Right lobe of liver (tissue), 4 donors: ENCODE measurements around the gene UBQLN1.

Experiments
- POLR2A ChIP-seq: fragments of 450-650 bp; IDR thresholded peaks from one replicate; pipeline ENCODE4 v1.6.1; 2017; ENCODE audit warnings: antibody characterized with exemption, mild to moderate bottlenecking
- TF ChIP-seq, protein P1 (sequence below), 4 donors: fragments of 200-600 bp in 3 of 4; fragments of 450-650 bp in 1 of 4; IDR thresholded peaks; one replicate each; pipeline versions ENCODE4 v1.5.1 to v1.8.0; 2016 to 2022; ENCODE audit warnings: antibody characterized with exemption in 4 of 4, mild to moderate bottlenecking in 2 of 4
- donor health status: DM: no; HTN: no; CAD: no.
- donor health status: DM: no; HTN: no; CAD: no.
- donor health status: DM: no; HTN: yes; CAD: no.

DNA sequence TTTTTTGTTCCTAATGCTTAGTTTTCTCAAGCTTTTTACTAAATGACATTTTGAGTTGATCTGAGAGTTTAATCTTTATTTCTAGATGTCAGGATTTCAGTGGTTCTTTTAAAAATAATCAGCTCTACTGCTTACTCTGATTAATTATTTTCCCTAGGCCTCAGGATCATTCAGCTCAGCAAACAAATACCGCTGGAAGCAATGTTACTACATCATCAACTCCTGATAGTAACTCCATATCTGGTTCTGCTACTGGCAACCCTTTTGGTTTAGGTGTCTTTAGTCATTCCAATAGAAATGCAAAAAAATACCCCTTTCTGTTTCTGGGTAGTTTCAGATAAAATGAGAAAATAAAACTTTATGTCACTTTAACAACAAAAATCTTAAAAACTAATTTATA lies 90.5 kb downstream of the UBQLN1 start:
- TF ChIP-seq, protein P1, sequence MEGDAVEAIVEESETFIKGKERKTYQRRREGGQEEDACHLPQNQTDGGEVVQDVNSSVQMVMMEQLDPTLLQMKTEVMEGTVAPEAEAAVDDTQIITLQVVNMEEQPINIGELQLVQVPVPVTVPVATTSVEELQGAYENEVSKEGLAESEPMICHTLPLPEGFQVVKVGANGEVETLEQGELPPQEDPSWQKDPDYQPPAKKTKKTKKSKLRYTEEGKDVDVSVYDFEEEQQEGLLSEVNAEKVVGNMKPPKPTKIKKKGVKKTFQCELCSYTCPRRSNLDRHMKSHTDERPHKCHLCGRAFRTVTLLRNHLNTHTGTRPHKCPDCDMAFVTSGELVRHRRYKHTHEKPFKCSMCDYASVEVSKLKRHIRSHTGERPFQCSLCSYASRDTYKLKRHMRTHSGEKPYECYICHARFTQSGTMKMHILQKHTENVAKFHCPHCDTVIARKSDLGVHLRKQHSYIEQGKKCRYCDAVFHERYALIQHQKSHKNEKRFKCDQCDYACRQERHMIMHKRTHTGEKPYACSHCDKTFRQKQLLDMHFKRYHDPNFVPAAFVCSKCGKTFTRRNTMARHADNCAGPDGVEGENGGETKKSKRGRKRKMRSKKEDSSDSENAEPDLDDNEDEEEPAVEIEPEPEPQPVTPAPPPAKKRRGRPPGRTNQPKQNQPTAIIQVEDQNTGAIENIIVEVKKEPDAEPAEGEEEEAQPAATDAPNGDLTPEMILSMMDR (IDR thresholded peaks at IDR 0.05) = no peak
- TF ChIP-seq POLR2A = no peak
